ENCODE data around the gene DHRS7B. TPM values are rescaled to one million over a fixed set of nuclear protein-coding genes. Genes with fewer than 3 reads are reported as not detected.

Gene DHRS7B
- total RNA-seq, 1 experiment from 2014 or later: 30.0 TPM

DNA sequence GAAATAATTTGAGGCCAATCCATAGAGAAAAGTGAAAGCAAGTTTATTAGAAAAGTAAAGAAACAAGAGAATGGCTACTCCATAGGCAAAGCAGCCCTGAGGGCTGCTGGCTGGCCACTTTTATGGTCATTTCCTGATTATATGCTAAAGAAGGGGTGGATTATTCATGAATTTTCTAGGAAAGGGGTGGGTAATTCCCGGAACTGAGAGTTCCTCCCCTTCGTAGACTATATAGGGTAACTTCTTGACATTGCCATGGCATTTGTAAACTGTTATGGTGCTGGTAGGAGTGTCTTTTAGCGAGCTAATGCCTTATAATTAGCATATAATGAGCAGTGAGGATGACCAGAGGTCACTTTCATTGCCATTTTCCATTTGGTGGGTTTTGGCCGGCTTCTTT lies 4.4 kb downstream of the DHRS7B start:
- Mint-ChIP-seq H3K36me3 (ENCODE audit: insufficient read depth, unreplicated experiment) (peaks cover 25% of the 10 kb centered on the region), H3K4me3 (ENCODE audit: unreplicated experiment) (no peak overlapping the region), H3K27ac (ENCODE audit: unreplicated experiment) (no peak overlapping the region), H3K9me3 (ENCODE audit: unreplicated experiment) (no peaks in the 10 kb centered on the region), H3K4me1 (ENCODE audit: low read depth, unreplicated experiment) (peaks cover 20% of the 10 kb centered on the region), H3K27me3 (ENCODE audit: insufficient read depth, unreplicated experiment) (no peaks in the 10 kb centered on the region)
- no TSS peak for BruUV-seq (replicated peaks)
- Histone ChIP-seq H3K4me1 (no peaks in the 10 kb centered on the region), H3K4me3 (ENCODE audit: low read depth, low read length) (no peak overlapping the region), H3K27me3 (replicated peaks; ENCODE audit: control insufficient read depth, insufficient read depth, low read length) (no peaks in the 10 kb centered on the region), H3K9me3 (peaks cover 4% of the 10 kb centered on the region; the same call in 1 of the 2 replicates), H3K36me3 (ENCODE audit: control insufficient read depth, insufficient read depth, low read length) (no peaks in the 10 kb centered on the region)
- DNase-seq: no peak
- POLR2A ChIA-PET: no interaction called here
- TF ChIP-seq, protein P1, sequence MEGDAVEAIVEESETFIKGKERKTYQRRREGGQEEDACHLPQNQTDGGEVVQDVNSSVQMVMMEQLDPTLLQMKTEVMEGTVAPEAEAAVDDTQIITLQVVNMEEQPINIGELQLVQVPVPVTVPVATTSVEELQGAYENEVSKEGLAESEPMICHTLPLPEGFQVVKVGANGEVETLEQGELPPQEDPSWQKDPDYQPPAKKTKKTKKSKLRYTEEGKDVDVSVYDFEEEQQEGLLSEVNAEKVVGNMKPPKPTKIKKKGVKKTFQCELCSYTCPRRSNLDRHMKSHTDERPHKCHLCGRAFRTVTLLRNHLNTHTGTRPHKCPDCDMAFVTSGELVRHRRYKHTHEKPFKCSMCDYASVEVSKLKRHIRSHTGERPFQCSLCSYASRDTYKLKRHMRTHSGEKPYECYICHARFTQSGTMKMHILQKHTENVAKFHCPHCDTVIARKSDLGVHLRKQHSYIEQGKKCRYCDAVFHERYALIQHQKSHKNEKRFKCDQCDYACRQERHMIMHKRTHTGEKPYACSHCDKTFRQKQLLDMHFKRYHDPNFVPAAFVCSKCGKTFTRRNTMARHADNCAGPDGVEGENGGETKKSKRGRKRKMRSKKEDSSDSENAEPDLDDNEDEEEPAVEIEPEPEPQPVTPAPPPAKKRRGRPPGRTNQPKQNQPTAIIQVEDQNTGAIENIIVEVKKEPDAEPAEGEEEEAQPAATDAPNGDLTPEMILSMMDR (IDR thresholded peaks at IDR 0.05; ENCODE audit: insufficient read depth in 1 of 2, low read depth in 1 of 2, low read length in 1 of 2, severe bottlenecking in 1 of 2, unreplicated experiment in 1 of 2): no peak
- intact Hi-C loops (cut with micrococcal nuclease; ENCODE audit: unreplicated experiment): no loop called here
- CTCF ChIA-PET: no interaction called here

DNA sequence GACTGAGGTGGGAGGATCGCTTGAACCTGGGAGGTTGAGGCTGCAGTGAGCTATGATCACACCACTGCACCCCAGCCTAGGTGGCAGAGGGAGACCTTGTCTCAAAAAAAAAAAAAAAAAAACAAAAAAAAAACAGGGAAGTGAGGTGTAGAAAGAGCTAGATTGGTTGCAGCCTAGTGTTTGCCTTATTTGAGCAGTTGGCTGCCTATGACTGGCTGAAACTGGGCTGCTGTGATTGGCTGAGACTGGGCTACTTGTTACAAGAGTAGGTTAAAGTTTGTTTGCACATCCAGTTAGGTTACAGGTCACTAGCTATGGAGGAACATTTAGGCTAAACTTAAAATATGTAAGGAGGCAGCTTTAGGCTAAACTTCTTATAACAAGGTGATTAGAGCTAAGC lies 5.7 kb downstream of the DHRS7B start:
- Mint-ChIP-seq H3K27ac (ENCODE audit: unreplicated experiment) (no peak overlapping the region), H3K36me3 (ENCODE audit: insufficient read depth, unreplicated experiment) (peaks cover 13% of the 10 kb centered on the region), H3K9me3 (ENCODE audit: unreplicated experiment) (no peaks in the 10 kb centered on the region), H3K4me3 (ENCODE audit: unreplicated experiment) (no peak overlapping the region), H3K4me1 (ENCODE audit: low read depth, unreplicated experiment) (peaks cover 13% of the 10 kb centered on the region), H3K27me3 (ENCODE audit: insufficient read depth, unreplicated experiment) (no peaks in the 10 kb centered on the region)
- Histone ChIP-seq H3K27me3 (replicated peaks; ENCODE audit: control insufficient read depth, insufficient read depth, low read length) (no peaks in the 10 kb centered on the region), H3K36me3 (ENCODE audit: control insufficient read depth, insufficient read depth, low read length) (no peaks in the 10 kb centered on the region), H3K9me3 (peaks cover 16% of the 10 kb centered on the region), H3K4me3 (ENCODE audit: low read depth, low read length) (no peak overlapping the region), H3K4me1 (no peaks in the 10 kb centered on the region)
- ChIA-PET CTCF (no interaction called here), POLR2A (interaction anchor here (0.6 kb wide), 1 partner anchor 413 kb away, joined by 3 read pairs; no protein-coding TSS in a partner anchor)
- TF ChIP-seq, protein P1 (IDR thresholded peaks at IDR 0.05; ENCODE audit: insufficient read depth in 1 of 2, low read depth in 1 of 2, low read length in 1 of 2, severe bottlenecking in 1 of 2, unreplicated experiment in 1 of 2): no peak
- no peak for DNase-seq
- BruUV-seq (replicated peaks): no TSS peak
- intact Hi-C loops (cut with micrococcal nuclease; ENCODE audit: unreplicated experiment): no loop called here

DNA sequence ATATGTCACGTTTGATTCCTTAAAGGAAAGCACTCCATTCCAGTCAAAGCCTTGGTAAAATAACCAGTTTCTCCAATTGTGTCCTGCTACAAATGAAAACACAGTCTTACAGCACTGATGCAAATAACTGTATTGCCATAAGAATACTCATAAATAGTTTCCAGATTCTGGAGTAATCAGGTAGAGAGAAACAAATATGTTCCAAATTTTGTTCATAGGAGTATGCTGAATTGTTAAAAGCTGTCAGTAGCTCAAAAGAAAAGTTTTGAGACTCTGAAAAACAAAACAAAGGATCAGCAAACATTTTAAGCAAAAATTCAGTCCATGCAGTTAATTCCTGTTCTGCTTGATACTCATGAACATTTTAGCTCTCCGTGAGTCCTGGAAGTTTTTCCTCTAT lies 7.8 kb downstream of the DHRS7B start:
- H3K9me3 ChIP-seq: peaks cover 34% of the 10 kb centered on the region
- H3K4me3 Mint-ChIP-seq (ENCODE audit: unreplicated experiment): no peak overlapping the region
- TF ChIP-seq, protein P1 (IDR thresholded peaks at IDR 0.05; ENCODE audit: insufficient read depth in 1 of 2, low read depth in 1 of 2, low read length in 1 of 2, severe bottlenecking in 1 of 2, unreplicated experiment in 1 of 2): no peak
- no peak overlapping the region for H3K4me3 ChIP-seq (ENCODE audit: low read depth, low read length)
- ChIA-PET CTCF (interaction anchor here (0.6 kb wide), 1 partner anchor 46 kb away, joined by 9 read pairs; no protein-coding TSS in a partner anchor), POLR2A (no interaction called here)
- no peaks in the 10 kb centered on the region for H3K27me3 Mint-ChIP-seq (ENCODE audit: insufficient read depth, unreplicated experiment)
- H3K27ac Mint-ChIP-seq (ENCODE audit: unreplicated experiment): no peak overlapping the region
- peaks cover 7% of the 10 kb centered on the region for H3K4me1 Mint-ChIP-seq (ENCODE audit: low read depth, unreplicated experiment)
- no peaks in the 10 kb centered on the region for H3K4me1 ChIP-seq
- no peaks in the 10 kb centered on the region for H3K27me3 ChIP-seq (replicated peaks; ENCODE audit: control insufficient read depth, insufficient read depth, low read length)
- no TSS peak for BruUV-seq (replicated peaks)
- DNase-seq: no peak
- H3K36me3 Mint-ChIP-seq (ENCODE audit: insufficient read depth, unreplicated experiment): peaks cover 8% of the 10 kb centered on the region
- H3K36me3 ChIP-seq (ENCODE audit: control insufficient read depth, insufficient read depth, low read length): no peaks in the 10 kb centered on the region
- peaks cover 7% of the 10 kb centered on the region for H3K9me3 Mint-ChIP-seq (ENCODE audit: unreplicated experiment)
- intact Hi-C loops (cut with micrococcal nuclease; ENCODE audit: unreplicated experiment): no loop called here
